GM12801 (cell line): ENCODE data around the gene FGF2.

Experiments used
- TF ChIP-seq, protein P1 (sequence below): IDR thresholded peaks from one replicate; pipeline ENCODE4 v1.5.1; 2011; ENCODE audit warnings: control low read depth; ENCODE audit not compliant: insufficient read length; ENCODE audit errors: extremely low read depth

The FGF2 gene

DNA sequence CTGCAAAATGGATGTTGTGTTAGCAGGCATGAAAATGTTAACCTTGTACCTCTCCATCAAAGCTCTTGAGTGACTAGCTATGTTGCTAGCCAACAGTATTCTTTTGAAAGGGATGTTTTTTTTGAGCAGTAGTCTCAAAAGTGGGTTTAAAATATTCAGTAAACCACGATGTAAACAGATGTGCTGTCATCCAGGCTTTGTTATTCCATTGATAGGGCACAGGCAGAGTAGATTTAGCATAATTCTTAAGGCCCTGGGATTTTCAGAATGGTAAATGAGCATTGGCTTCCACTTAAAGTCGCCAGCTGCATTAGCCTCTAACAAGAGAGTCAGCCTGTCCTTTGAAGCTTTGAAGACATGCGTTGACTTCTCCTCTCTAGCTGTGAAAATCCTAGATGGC is 18.4 kb downstream of the FGF2 start:
- TF ChIP-seq, protein P1, sequence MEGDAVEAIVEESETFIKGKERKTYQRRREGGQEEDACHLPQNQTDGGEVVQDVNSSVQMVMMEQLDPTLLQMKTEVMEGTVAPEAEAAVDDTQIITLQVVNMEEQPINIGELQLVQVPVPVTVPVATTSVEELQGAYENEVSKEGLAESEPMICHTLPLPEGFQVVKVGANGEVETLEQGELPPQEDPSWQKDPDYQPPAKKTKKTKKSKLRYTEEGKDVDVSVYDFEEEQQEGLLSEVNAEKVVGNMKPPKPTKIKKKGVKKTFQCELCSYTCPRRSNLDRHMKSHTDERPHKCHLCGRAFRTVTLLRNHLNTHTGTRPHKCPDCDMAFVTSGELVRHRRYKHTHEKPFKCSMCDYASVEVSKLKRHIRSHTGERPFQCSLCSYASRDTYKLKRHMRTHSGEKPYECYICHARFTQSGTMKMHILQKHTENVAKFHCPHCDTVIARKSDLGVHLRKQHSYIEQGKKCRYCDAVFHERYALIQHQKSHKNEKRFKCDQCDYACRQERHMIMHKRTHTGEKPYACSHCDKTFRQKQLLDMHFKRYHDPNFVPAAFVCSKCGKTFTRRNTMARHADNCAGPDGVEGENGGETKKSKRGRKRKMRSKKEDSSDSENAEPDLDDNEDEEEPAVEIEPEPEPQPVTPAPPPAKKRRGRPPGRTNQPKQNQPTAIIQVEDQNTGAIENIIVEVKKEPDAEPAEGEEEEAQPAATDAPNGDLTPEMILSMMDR, result no peak

DNA sequence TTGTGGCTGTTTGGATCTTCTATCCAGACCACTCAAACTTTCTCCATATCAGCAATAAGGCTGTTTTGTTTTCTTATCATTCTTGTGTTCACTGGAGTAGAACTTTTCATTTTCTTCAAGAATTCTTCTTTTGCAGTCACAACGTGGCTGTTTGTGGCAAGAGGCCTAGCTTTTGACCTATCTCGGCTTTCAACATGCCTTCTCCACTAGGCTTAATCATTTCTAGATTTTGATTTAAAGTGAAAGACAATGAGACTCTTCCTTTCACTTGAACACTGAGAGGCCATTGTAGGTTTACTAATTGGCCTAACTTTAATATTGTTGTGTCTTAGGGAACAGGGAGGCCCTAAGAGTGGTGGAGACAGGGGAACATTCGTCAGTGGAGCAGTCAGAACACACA is 19.1 kb downstream of the FGF2 start:
- TF ChIP-seq, protein P1, result no peak

DNA sequence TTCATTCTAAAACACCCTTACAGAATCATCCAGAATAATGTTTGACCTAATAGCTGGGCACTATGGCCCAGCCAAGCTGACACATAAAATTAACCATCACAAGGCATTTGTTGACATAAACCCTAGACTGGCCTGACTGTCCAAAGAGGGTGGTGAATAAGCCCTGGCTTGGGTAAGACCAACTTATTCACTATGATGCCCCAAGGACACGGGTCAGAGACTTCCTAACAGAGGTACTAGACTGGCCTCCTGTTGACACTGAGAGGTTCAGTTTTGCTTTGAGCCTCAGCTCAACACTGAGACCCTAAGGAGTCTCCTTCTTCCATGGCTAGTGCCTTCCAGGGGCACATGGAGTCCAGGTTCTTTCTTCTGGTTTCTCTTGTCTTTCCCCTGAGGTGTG is 21.3 kb downstream of the FGF2 start:
- TF ChIP-seq, protein P1, result no peak

DNA sequence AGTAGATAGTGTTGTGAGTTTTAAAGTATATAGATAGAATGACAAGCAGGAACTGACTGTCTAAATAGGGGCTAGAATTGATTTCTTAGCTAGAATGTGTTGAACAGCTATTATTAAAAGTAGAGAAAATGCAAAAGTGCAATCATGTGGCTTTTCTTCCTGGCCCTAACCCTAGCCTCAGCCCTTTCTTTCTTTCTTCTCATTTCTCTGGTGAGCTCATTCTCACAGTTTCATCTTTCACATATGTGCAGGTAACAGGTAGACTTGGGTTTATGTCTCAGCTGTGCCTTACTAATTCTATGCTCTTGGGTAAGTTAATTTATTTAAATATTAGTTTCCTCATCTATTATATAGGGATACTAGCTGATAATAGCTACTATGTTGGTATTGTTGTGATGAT is 24.9 kb downstream of the FGF2 start:
- TF ChIP-seq, protein P1, result no peak

GRCh38 chr4:122854447-122855352 is 28.1 kb downstream of the FGF2 start:
- TF ChIP-seq, protein P1, result no peak

GRCh38 chr4:122855353-122855890 is 28.8 kb downstream of the FGF2 start:
- TF ChIP-seq, protein P1, result no peak

GRCh38 chr4:122857160-122857559 is 30.5 kb downstream of the FGF2 start:
- TF ChIP-seq, protein P1, result no peak
